Stimulated activated CD4-positive, alpha-beta T cell treated with anti-CD3 and anti-CD28 coated beads, TNF-alpha, amount 100 ng/mL, for 1 hour (primary cell): ENCODE data around the gene IRGC.

Experiments
- DNase-seq, 3 donors: peaks; one replicate each; pipeline ENCODE4 v3.0.0-alpha.2; 2020; ENCODE audit warnings: low read depth in 3 of 3, low spot score in 1 of 3

IRGC gene

DNA sequence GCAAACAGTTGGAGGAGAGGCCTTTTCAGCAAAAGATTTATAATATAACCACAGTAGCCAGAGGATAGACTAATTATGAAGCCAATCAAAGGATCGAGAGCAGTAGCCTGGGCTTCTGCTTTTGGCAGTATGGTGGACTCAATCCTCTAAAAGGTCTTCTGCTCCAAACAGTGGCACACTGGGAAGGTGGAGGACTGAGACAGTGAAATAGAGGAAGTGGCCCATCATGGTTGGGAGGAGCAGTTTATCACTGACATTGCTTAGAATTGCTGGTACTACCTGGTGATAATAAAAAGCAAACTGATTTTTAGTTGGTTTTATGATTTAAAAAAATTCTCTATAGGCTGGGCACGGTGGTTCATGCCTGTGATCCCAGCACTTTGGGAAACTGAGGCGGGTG is 25.0 kb upstream of the IRGC start:
- no peak for DNase-seq

DNA sequence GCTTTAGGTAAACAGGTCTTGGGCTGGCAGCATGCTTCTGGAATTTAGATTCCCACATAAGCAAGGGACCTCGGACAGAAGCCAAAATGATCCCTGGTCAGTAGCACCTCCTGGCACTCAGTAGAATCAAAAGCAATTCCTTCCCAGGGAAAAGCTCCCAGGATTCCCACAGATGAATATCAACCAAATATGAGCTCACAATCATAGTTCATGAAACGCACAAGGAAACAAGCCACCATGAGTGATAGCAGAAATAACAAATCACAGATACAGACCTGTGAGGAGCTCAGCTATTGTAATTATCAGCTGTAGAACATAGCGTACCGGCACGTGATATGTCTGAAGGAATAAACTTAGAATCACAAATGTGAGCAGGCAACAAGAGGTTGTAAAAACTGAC is 24.1 kb upstream of the IRGC start:
- DNase-seq, result no peak

DNA sequence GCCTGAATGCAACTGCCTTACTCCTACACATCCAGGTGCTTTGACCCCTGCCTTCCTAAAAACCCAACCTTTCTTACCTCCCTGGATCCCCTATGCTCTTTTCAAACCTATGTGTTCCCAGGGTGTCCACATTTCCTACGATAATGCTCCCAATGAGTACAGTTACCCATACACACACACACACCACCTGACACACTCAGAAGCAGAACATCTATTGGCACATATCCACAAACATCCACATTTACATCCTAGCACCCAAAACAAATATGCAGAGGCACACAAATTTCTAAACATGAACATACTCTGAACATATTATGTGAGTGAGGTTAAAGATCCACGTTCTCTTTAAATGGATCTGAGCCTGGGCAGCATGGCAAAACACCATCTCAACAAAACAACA is 23.5 kb upstream of the IRGC start:
- DNase-seq, result no peak

DNA sequence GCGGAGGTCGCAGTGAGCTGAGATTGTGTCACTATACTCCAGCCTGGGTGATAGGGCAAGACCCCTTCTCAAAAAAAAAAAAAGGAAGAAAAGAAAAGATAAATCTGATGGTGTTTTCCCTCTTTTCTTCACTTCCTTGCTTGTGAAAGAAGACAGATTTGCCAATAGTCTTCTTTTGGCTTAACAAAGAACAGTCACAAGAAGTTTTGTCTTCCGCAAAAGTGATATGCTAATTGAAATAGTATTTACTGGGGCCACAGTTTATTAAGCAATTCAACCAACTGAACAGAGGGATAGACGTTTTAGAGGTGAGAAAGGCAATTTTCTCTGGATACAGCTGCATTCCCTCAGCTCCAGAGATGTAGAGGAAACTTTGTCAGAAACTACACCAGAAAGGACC is 23.0 kb upstream of the IRGC start:
- DNase-seq, result no peak

DNA sequence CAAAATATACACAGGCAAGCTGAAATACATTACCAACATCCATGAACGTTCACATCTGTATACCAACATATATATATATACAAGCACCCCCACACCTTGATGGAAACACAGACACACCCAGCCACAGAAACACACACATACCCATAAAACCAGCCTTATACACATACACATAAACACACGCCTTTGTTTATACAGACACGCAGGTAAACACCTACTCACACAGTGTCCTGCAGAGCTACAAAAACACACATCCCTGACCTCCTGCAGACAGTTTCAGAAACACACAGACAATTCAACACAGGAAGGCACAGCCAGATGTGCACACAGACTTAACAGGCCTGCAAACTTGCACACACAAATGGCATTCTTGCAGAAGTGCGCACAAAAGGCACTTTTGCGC is 21.3 kb upstream of the IRGC start:
- DNase-seq, result no peak

DNA sequence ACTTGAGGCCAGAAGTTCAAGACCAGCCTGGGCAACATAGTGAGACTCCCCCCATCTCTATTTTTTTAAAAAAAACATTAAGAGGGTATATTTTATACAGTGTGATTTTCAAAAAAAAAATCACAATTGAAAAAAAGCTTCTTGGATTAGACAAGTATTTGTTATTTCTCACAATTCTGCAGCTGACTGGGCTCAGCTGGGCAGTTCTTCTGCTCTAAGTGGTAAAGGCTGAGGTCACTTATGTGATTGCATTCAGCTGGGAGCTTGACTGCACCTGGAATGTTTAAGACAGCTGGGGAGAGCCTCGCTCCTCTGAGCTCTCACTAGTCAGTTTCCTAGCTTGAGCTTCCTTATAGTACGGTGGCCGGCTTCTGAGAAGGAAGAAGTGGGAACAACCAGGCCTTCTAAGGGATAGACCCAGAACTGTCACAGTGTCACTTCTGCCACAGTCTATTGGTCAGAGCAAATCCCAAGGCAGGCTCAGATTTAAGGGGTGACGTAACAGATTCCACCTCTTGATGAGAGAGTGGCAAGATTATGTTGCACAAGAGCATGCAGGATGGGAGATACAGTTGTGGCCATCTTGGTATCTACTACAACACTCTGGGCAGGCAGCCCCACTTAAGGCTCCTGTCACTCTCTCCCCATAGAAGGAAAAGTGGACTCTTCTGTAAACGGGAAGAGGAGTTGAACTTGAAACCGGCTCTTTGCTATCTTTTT is 19.7 kb upstream of the IRGC start:
- no peak for DNase-seq

DNA sequence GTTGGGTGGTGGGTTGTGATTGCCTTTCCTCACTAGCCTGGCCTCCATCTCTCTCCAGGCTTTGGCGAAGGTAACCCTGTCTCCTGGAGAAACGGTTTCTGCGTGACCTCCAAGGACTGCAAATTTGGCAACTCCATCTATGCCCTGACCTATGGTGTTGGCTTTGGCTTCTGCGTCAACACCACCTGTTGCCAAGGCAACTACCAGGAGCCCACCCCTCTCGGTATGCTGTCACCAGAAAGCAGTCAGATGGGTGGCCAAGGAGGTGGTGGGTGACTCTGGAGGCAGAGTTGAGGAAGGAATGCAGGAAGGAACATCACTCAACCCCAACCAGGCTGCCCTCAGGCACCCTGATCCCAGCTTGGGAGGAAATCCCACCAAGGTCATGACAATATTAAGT is 18.6 kb upstream of the IRGC start:
- no peak for DNase-seq

DNA sequence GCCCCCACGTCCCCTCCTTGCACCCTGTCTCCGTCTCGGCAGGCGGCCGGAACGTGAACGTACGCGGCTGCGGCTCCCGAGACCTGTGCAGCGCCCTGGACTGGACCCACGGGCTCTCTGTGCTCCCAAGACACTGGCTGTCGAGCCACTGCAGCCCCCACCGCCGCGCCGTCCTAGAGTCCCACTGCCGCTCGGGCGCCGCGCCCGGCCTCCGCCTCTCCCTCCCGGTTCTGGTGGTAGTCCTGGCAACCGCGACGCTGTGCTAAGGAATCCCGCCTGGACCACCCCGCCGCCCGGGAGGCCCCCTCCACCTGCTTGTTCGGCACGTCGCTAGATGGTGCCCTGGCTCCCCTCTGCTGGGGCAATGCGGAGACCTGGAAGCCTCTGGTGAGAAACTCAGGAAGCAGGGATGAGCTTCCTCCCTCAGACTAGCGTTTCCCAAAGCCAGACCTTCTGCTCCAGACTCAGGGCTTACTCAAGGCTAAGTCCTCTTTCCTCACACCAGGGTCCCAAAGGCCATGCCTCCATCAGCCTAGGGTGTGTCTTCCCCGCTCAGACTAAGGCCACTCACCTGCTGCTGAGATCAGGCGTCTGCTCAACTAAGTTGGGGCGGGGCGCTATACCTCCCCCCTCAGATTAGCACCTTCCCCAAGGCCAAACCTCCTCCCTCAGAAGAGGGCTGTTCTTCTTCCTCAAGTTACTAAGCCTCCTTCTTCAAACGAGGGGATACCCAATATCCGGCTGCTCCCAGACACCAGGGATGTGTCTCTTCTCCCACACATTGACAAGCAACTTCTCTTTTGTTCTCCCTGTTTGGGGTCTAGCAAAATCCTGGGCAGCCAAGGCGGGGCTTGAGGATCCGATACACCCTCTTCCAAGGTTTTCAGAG is 16.1 kb upstream of the IRGC start:
- DNase-seq, result no peak

DNA sequence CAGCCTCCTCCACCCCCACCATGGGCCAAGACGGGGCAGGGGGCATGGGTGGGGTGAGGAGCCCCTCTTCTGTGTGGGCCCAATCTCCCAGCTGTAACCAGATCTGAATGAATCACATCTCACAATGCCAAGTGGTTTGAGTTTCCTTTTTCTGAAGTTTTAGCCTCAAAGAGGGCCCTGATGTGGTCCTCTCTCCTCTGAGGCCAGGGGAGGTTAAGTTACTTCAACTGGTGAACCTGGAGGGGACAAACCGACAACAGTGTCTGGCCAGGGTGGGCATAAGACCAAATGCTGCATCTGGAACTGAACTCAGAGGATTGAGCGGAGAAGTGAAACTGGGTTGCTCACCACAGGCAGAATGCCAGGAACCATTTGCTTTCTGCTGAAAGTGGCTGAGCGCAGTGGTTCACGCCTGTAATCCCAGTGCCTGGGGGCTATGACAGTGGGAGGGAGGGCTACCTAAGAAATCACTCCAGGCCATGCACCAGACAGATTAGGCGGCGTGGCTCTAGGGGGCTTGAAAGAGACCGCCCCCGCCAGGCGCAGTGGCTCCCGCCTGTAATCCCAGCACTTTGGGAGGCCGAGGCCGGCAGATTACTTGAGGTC is 15.4 kb upstream of the IRGC start:
- no peak for DNase-seq

DNA sequence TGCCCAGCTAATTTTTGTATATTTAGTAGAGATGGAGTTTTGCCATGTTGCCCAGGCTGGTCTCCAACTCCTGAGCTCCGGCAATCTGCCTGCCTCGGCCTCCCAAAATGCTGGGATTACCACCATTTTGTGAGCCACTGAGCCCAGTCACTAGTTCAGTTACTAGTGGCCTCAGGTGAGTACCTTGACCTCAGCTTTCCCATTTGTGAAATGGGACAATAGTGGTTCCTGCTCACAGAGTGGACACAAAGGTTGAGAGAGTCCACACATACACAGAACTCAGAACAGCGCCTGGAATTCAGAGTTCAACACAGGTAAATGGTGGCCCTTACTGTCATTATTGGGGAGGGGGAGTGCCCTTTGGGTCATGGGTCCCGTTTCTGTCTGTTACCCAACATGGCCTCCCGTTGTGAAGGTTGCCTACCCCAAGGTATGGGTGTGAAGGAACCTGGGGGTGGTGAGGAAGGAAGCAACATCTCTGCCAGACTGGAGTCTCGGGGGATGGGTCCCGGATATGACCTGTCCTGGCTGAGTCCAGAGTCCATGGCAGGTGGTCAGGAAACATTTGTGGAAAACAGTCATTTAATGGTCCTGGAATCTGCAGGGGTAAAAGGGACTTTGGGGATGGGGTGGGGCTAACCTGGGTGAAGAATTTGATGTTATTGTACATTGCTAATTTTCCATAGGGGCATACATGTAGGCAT is 11.7 kb upstream of the IRGC start:
- DNase-seq, result no peak

DNA sequence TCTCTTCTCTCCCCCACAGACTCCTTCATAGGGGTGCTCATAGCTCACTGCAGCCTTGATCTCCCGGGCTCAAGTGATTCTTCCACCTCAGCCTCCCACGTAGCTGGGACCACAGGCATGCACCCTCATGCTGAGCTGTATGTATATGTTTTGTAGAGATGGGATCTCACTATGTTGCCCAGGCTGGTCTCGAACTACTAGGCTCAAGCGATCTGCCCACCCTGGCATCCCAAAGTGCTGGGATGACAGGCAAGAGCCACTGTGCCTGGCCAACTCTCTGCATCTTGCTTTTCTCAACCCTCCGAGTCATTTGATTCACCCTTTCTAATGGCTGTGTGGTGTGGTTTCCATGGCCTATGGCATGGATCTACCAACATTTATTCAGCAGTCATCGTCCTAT is 10.1 kb upstream of the IRGC start:
- no peak for DNase-seq

DNA sequence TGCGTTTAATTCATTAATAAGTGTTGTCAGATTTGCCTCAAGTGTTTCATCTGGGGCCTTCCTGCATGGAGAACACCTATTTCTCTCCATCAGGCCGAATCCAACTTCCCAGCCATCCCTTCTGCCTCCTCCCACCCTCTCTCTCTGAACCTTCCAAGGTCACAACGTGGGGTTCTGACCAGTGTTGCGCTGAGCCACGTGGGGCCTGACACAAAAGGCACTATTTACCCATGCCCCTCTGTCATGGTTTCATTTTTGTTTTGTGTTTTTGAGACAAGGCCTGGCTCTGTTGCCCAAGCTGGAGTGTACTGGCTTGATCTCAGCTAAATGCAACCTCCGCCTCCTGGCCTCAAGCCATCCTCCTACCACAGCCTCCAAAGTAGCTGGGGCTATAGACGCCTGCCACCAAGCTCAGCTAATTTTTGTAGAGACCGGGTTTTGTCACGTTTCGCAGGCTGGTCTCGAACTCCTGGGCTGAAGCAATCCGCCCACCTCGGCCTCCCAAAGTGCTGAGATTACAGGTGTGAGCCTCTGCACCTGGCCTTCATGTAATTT is 8.6 kb upstream of the IRGC start:
- no peak for DNase-seq

DNA sequence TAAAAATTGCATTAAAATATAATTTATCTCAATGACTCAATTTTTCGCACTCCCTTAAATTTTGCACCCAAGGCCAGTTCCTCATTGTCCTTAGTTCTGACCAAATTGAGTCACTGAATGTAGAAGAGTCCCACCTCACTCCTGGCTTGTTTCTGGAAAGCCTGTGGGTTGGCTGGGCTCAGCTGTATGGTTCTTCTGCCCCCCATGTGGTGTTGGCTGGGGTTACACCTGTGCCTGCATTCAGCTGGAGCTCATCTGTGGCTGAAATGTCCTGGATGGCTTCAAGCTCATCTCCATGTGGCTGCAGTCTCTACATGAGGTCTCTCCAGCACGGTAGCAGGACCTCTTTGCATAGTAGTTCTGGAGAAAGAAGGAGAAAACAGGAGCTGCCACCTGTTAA is 7.2 kb upstream of the IRGC start:
- no peak for DNase-seq

DNA sequence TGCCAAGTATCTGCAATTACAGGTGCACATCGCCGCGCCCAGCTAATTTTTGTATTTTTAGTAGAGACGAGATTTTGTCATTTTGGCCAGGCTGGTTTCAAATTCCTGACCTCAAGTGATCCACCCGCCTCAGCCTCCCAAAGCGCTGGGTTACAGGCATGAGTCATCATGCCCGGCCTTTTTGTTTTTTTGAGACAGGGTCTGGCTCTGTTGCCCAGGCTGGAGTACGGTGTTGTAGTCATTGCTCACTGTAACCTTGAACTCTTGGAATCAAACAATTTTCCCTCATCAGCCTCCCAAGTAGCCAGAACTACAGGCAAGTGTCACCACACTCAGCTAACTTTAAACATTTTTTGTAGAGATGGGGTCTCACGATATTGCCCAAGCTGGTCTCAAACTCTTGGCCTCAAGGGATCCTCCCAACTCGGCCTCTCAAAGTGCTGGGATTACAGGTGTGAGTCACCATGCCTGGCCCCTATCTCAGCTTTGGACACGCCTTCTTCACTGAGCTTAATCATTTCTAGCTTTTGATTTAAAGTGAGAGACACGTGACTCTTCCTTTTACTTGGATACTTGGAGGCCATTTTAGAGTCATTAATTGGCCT is 4.0 kb upstream of the IRGC start:
- no peak for DNase-seq

DNA sequence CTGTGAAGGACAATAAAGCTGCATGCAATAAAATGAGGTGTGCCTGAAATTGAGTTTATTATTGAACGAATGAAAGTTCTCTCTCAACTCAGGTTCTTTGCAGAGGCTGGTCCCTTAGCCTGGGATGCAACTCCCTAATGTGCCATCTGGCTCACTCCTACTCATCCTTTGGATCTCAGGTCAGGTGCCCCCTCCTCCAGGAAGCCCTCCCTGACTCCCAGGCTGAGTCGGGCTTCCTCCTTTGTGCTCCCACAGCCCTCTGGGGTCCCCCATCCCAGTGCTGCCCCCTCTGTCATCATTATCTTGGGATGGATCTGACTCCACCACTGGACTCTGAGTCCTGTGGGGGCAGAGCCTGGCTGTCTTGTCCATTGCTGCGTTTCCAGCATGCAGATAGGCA is 2.7 kb upstream of the IRGC start:
- DNase-seq, result no peak

DNA sequence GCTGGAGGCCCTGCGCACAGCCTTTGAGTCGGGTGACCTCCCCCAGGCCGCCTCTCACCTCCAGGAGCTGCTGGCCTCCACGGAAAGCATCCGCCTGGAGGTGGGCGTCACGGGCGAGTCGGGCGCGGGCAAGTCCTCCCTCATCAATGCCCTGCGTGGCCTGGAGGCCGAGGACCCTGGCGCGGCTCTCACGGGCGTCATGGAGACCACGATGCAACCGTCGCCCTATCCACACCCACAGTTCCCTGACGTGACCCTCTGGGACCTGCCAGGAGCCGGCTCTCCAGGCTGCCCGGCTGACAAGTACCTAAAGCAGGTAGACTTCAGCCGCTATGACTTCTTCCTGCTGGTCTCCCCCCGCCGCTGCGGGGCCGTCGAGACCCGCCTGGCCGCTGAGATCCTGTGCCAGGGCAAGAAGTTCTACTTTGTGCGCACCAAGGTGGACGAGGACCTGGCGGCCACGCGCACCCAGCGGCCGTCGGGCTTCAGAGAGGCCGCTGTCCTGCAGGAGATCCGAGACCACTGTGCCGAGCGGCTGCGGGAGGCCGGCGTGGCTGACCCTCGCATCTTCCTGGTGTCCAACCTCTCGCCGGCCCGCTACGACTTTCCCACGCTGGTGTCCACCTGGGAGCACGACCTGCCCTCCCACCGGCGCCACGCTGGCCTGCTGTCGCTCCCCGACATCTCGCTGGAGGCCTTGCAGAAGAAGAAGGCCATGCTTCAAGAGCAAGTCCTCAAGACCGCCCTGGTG is 2.9 kb downstream of the IRGC start:
- no peak for DNase-seq

DNA sequence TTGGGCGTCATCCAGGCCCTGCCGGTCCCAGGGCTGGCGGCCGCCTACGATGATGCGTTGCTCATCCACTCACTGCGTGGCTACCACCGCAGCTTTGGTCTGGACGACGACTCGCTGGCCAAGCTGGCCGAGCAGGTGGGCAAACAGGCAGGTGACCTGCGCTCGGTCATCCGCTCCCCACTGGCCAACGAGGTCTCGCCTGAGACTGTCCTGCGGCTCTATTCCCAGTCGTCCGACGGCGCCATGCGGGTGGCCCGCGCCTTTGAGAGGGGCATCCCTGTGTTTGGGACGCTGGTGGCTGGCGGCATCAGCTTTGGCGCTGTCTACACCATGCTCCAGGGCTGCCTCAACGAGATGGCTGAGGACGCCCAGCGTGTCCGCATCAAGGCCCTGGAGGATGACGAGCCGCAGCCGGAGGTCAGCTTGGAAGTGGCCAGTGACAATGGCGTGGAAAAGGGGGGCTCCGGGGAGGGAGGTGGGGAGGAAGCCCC is 3.5 kb downstream of the IRGC start:
- no peak for DNase-seq

DNA sequence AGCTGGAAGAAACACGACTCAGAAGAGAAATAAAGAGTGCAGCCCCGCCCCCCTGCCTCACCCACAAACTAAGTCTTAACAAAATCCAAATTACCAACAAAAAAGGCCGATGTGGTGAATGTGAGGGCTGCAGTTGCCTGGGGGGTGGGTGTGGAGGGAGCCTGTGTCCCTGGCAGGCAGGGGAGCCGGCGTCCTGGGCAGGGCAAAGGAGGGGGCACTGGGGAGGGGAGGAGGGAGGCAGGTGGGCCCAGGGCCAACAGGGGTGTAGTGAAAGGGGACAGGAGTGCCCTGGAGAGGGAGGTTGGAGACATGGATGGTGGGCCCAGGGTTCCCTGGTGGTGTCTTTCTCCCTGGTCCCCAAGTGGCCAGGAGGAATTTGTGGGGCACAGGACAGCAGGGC is 4.0 kb downstream of the IRGC start:
- no peak for DNase-seq

DNA sequence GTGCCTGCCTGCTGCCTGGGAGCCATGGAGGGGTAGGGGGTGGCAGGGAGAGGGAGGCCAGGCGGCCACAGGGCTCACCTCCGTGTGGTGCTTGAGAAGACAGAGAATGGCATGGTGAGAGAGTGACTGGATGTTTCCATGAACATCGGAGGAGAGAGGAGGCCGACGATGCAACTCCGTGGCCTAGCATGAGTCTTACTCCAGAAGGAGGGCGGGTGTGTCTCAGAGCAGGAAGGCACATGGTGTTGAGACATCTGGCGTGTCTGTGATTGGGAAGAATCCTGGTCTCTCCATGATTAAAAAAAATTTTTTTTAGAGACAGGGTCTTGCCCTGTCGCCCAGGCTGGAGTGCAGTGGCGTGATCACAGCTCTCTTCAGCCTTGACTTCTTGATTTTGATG is 5.1 kb downstream of the IRGC start:
- no peak for DNase-seq

DNA sequence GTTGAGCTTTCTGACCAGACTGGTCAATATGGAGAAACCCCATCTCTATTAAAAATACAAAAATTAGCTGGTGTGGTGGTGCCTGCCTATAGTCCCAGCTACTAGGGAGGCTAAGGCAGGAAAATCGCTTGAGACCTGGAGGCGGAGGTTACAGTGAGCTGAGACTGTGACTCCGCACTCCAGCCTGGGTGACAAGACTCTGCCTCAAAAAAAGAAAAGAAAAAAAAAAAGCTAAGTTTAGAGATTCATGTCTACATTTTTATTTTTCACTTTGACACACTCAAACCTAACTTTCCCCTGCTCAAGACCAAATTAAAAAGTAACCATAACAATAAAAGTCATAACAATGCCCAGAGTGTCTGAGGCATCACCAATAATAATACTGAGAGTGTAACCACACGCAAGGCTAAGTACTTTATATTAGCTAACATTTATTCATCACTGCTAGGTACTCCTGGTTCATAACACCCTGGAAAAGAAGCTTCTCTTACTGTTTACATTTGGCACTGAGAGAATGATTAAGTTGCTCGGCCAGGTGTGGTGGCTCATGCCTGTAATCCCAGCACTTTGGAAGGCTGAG is 5.7 kb downstream of the IRGC start:
- DNase-seq, result no peak
